ENCODE measurements around the gene PIK3CB. TPM values are rescaled to one million over a fixed set of nuclear protein-coding genes. Genes with fewer than 3 reads are reported as not detected.

Gene PIK3CB
- total and polyA plus RNA-seq, 9 donors = 10.6 to 27.1 (median 16.5) TPM

GRCh38 chr3:138775254-138775595 lies 59.5 kb downstream of the PIK3CB start:
- no peak for DNase-seq
- WGBS, 3 donors = 27 to 34% (median 28%) methylated on average over 4 of the region's 4 CpGs
- Histone ChIP-seq H3K9me3 (no peaks in the 10 kb centered on the region), H3K27me3 (no peaks in the 10 kb centered on the region), H3K4me1 (ENCODE audit: insufficient read depth) (peaks cover 3% of the 10 kb centered on the region), H3K27ac (no peak overlapping the region), H3K4me3 (no peak overlapping the region), H3K36me3 (no peaks in the 10 kb centered on the region)
- no peak for TF ChIP-seq POLR2A (IDR thresholded peaks at IDR 0.05)
- TF ChIP-seq EP300 (IDR thresholded peaks at IDR 0.05) = no peak
- intact Hi-C loops (cut with DNase I) = loop anchor here in 1 of 4 donors (10.0 kb wide), 1 partner anchor 60 kb away; the partner anchor contains the start of gene PIK3CB

GRCh38 chr3:138774529-138775253 lies 60.0 kb downstream of the PIK3CB start:
- H3K27ac ChIP-seq = peak overlapping the region in 1 of 2 donors; percentile 2
- intact Hi-C loops (cut with DNase I) = loop anchor here in 1 of 4 donors (10.0 kb wide), 1 partner anchor 60 kb away; the partner anchor contains the start of gene PIK3CB
- H3K4me1 ChIP-seq (ENCODE audit: insufficient read depth) = peaks cover 3% of the 10 kb centered on the region
- peak in 4 of 5 donors; percentile 36 to 75 (median 61) for DNase-seq
- H3K27me3 ChIP-seq = no peaks in the 10 kb centered on the region
- H3K9me3 ChIP-seq = no peaks in the 10 kb centered on the region
- TF ChIP-seq EP300 (IDR thresholded peaks at IDR 0.05) (no peak), CTCF (IDR thresholded peaks at IDR 0.05) (no peak), POLR2A (IDR thresholded peaks at IDR 0.05) (no peak)
- H3K4me3 ChIP-seq = no peak overlapping the region
- H3K36me3 ChIP-seq = no peaks in the 10 kb centered on the region

GRCh38 chr3:138771585-138771984 lies 63.1 kb downstream of the PIK3CB start:
- 88 to 96% (median 95%) methylated on average over 2 of the region's 2 CpGs for WGBS, 3 donors
- Histone ChIP-seq H3K9me3 (no peaks in the 10 kb centered on the region), H3K36me3 (no peaks in the 10 kb centered on the region), H3K27me3 (no peaks in the 10 kb centered on the region), H3K4me1 (ENCODE audit: insufficient read depth) (peaks cover 3% of the 10 kb centered on the region), H3K4me3 (no peak overlapping the region), H3K27ac (no peak overlapping the region)
- intact Hi-C loops (cut with DNase I) = loop anchor here in 1 of 4 donors (10.0 kb wide), 1 partner anchor 63 kb away; the partner anchor contains the start of gene PIK3CB
- no peak for TF ChIP-seq POLR2A (IDR thresholded peaks at IDR 0.05)
- DNase-seq = no peak

GRCh38 chr3:138769616-138770015 lies 65.1 kb downstream of the PIK3CB start:
- no peaks in the 10 kb centered on the region for H3K27me3 ChIP-seq
- intact Hi-C loops (cut with DNase I) = loop anchor here in 1 of 4 donors (10.0 kb wide), 1 partner anchor 65 kb away; the partner anchor contains the start of gene PIK3CB
- H3K27ac ChIP-seq = no peak overlapping the region
- no peaks in the 10 kb centered on the region for H3K36me3 ChIP-seq
- peaks cover 3% of the 10 kb centered on the region for H3K4me1 ChIP-seq (ENCODE audit: insufficient read depth)
- no peak overlapping the region for H3K4me3 ChIP-seq
- TF ChIP-seq POLR2A (IDR thresholded peaks at IDR 0.05) = no peak
- no peak for TF ChIP-seq CTCF (IDR thresholded peaks at IDR 0.05)
- no peaks in the 10 kb centered on the region for H3K9me3 ChIP-seq
- no peak for DNase-seq

- Histone ChIP-seq H3K36me3 (no peaks in the 10 kb centered on the region), H3K4me3 (no peak overlapping the region), H3K9me3 (no peaks in the 10 kb centered on the region), H3K4me1 (ENCODE audit: insufficient read depth) (no peaks in the 10 kb centered on the region), H3K27me3 (no peaks in the 10 kb centered on the region), H3K27ac (no peak overlapping the region)
- WGBS, 3 donors = 81 to 90% (median 90%) methylated on average over 5 of the region's 5 CpGs
- intact Hi-C loops (cut with DNase I) = no loop called here
- no peak for DNase-seq
- TF ChIP-seq POLR2A (IDR thresholded peaks at IDR 0.05) (no peak), EP300 (IDR thresholded peaks at IDR 0.05) (no peak), CTCF (IDR thresholded peaks at IDR 0.05) (no peak)
These were observed 65.8 kb downstream of the PIK3CB start for GRCh38 chr3:138768946-138769345.
